ENCODE data around the gene METTL18.

GRCh38 chr1:169836198-169836597 is 41.5 kb upstream of the METTL18 start:
- TF ChIP-seq MTF2 (CRISPR knock-in tag; IDR thresholded peaks at IDR 0.05; ENCODE audit: borderline replicate concordance) (no peak), ZNF780A (CRISPR knock-in tag; IDR thresholded peaks at IDR 0.05) (no peak)
